Neural cell (in vitro differentiated cells): ENCODE data around the gene TMEM201.

ENCODE experiments used
- CTCF ChIP-seq: fragments of 450-650 bp; IDR thresholded peaks from 2 replicates; pipeline ENCODE4 v1.5.1; 2014; ENCODE audit warnings: antibody characterized with exemption, mild to moderate bottlenecking, moderate library complexity; ENCODE audit not compliant: poor library complexity, severe bottlenecking
- EP300 ChIP-seq: fragments of 450-650 bp; conservative IDR thresholded peaks from 2 replicates; pipeline ENCODE4 v1.6.1; 2014; ENCODE audit warnings: antibody characterized with exemption, mild to moderate bottlenecking, moderate library complexity; ENCODE audit not compliant: poor library complexity, severe bottlenecking
- POLR2AphosphoS5 ChIP-seq: IDR thresholded peaks from 2 replicates; pipeline ENCODE4 v1.6.1; 2012
- RAD21 ChIP-seq: fragments of 450-650 bp; conservative IDR thresholded peaks from 2 replicates; pipeline ENCODE4 v1.6.1; 2014; ENCODE audit warnings: antibody characterized with exemption, mild to moderate bottlenecking, moderate library complexity
- REST ChIP-seq: IDR thresholded peaks from 2 replicates; pipeline ENCODE4 v1.6.1; 2012; ENCODE audit warnings: borderline replicate concordance
- SMC3 ChIP-seq: fragments of 450-650 bp; conservative IDR thresholded peaks from 2 replicates; pipeline ENCODE4 v1.6.1; 2014; ENCODE audit warnings: antibody characterized with exemption, mild to moderate bottlenecking, moderate library complexity; ENCODE audit not compliant: poor library complexity
- TAF1 ChIP-seq: IDR thresholded peaks from 2 replicates; pipeline ENCODE4 v1.6.1; 2012; ENCODE audit warnings: low read depth

- TF ChIP-seq REST, result no peak
- no peak for TF ChIP-seq CTCF
- no peak for TF ChIP-seq SMC3
- TF ChIP-seq RAD21, result no peak
- no peak for TF ChIP-seq TAF1
- TF ChIP-seq POLR2AphosphoS5, result no peak
- no peak for TF ChIP-seq EP300
Measured at GRCh38 chr1:9621032-9621431, 32.3 kb downstream of the TMEM201 start.
